GM20431 (cell line): ENCODE results near the gene FCMR.

Source experiments
- in situ Hi-C: fragments of 300-500 bp; cut with MseI, MboI; formaldehyde crosslinking; loops from one replicate; pipeline ENCODE4 v1.15.0; 2020; ENCODE audit warnings: low sequenced_read_pairs; ENCODE audit not compliant: unreplicated experiment

The FCMR gene

GRCh38 chr1:206905295-206906164, 16.2 kb downstream of the FCMR start:
- in situ Hi-C loops, result loop anchor here (25.0 kb wide), 1 partner anchor 168 kb away; no protein-coding TSS in a partner anchor

GRCh38 chr1:206904423-206905142, 17.2 kb downstream of the FCMR start:
- in situ Hi-C loops, result loop anchor here (25.0 kb wide), 1 partner anchor 167 kb away; no protein-coding TSS in a partner anchor

DNA sequence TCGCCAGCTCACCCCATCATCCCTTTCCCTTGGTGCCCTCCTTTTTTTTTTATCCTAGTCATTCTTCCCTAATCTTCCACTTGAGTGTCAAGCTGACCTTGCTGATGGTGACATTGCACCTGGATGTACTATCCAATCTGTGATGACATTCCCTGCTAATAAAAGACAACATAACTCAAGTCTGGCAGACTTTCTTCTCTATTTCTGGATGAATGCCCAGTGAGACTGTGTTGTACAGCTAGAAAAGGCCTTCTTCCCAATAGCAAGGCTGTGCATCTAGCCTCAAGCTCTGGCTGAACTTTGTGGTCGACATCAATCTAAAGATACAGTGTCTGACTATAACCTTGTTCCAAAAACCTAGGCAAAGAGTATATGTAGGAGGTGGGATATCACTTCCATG, 18.1 kb downstream of the FCMR start:
- in situ Hi-C loops, result loop anchor here (25.0 kb wide), 1 partner anchor 166 kb away; no protein-coding TSS in a partner anchor

GRCh38 chr1:206902702-206903101, 19.0 kb downstream of the FCMR start:
- in situ Hi-C loops, result loop anchor here (25.0 kb wide), 1 partner anchor 165 kb away; no protein-coding TSS in a partner anchor

GRCh38 chr1:206901944-206902343, 19.8 kb downstream of the FCMR start:
- in situ Hi-C loops, result loop anchor here (25.0 kb wide), 1 partner anchor 165 kb away; no protein-coding TSS in a partner anchor

- in situ Hi-C loops, result loop anchor here (25.0 kb wide), 1 partner anchor 163 kb away; no protein-coding TSS in a partner anchor
Measured at GRCh38 chr1:206900149-206900548, 21.6 kb downstream of the FCMR start.

DNA sequence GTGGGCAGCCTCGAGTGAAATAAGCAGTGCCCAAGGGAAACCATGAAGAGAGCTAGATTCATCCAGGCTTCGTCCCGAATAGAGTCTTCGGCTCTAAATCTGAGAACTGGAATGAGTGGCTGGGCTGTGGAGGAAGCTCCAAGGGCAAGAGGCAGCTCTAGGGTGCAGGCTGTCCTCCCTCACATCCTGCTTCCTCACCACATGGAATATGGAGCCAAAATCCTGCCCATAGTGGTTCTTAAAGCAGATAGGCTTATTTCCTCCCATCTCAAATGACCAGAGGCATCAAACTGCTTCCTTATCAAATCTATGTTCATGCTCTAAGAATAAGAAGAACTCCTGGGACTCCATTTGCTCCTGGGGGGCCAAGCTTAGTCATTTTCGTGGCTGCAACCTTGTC, 22.0 kb downstream of the FCMR start:
- in situ Hi-C loops, result loop anchor here (25.0 kb wide), 1 partner anchor 162 kb away; no protein-coding TSS in a partner anchor

- in situ Hi-C loops, result no loop called here
Measured at GRCh38 chr1:206898915-206899431, 22.8 kb downstream of the FCMR start.

DNA sequence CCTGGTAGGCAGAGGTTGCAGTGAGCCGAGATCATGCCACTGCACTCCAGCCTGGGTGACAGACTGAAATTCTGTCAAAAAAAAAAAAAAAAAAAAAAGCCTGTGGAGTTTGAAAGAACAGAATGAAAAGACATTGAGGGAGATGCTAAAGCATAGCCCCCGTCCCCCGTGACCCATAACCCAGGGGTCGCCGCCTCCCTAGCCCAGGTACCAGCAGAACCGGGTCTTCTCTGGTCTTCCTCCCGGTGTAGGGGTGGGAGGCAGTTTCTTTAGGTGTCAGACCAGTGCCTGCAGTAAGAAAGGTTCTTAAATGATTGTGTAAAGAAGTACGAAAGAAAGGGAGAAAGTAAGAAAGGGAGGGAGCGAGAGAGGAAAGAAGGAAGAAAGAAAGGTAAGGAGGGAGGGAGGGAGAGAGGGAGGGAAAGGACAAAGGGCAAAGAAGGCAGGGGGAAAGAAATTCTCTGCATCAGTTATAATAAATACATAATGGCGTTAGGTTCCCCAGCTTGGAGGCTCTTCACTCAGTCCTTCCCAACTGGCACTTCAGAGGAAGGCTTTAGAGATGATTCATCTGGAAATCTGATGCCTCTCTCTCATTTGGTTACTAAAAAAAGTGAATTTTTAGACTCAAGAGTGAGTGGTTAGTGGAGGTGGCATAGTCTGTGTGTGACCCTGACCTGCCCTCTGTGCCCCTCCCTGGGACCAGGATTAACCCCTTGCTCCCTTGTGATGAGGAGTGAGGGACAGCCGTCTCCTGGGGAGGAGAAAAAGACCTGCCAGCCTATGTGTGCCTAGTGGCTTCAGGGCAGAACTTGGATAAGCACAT, 23.4 kb downstream of the FCMR start:
- in situ Hi-C loops, result no loop called here

DNA sequence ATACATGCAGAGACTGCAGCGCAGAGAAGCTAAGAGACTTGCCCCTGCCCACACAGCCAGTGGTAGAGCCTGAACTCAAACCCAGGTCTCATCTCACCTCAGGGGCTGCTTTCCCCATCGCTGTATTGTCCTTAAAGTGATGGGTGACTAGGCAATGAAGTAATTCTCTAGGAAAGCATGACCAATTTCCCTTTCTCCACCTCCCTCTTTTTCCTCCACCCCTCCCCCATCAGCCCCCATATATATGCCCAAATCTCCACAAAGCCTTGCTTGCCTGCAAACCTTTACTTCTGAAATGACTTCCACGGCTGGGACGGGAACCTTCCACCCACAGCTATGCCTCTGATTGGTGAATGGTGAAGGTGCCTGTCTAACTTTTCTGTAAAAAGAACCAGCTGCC, 24.6 kb downstream of the FCMR start, which contains the start of gene IL24:
Gene IL24 (plus strand): TSS at position 269 of the 400 bp plus-strand sequence. CDS start 390 bp downstream, outside the sequence.
- in situ Hi-C loops, result no loop called here

GRCh38 chr1:206896261-206896660, 25.5 kb downstream of the FCMR start:
- in situ Hi-C loops, result no loop called here

DNA sequence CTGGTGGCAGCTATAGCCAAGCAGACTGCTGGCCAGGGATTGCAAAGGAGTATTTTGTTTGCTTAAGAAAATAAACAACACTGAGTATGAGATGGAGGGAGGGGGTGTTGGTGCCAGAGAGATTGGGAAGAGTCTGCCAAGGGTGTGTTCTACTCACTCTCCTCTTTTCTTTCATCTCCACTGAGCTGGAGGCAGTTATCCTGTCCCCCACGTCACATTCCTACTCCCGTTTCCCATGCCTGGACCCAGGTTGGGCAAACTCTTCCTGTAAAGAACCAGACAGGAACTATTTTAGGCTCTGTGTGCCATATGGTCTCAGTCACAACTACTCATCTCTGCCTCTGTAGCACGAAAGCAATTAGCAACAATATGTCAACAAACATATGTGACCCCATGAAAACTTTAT, 25.9 kb downstream of the FCMR start:
- in situ Hi-C loops, result no loop called here

DNA sequence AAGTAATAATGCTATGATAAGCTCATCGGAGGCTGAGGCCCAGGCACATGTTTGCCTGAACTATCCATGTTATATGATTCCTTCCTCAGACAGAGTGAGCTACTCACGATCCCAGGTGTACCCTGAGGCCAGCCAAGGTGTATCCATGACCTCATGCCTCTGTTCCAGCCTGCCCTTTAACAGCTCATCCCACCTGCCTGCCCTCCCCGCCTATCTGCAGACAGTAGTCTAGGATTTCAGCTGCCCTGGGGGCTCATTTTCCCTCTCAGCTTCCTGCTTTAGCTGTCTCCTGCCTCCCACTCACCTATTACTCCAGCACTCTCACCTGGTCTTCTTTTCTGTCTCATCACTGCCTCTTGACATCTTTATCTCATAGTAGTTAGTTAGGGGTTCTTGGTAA, 26.4 kb downstream of the FCMR start:
- in situ Hi-C loops, result no loop called here

GRCh38 chr1:206893380-206893779, 28.4 kb downstream of the FCMR start:
- in situ Hi-C loops, result no loop called here

- in situ Hi-C loops, result no loop called here
Measured at GRCh38 chr1:206892351-206892984, 29.3 kb downstream of the FCMR start.

- in situ Hi-C loops, result no loop called here
Measured at GRCh38 chr1:206891412-206891811, 30.3 kb downstream of the FCMR start.

DNA sequence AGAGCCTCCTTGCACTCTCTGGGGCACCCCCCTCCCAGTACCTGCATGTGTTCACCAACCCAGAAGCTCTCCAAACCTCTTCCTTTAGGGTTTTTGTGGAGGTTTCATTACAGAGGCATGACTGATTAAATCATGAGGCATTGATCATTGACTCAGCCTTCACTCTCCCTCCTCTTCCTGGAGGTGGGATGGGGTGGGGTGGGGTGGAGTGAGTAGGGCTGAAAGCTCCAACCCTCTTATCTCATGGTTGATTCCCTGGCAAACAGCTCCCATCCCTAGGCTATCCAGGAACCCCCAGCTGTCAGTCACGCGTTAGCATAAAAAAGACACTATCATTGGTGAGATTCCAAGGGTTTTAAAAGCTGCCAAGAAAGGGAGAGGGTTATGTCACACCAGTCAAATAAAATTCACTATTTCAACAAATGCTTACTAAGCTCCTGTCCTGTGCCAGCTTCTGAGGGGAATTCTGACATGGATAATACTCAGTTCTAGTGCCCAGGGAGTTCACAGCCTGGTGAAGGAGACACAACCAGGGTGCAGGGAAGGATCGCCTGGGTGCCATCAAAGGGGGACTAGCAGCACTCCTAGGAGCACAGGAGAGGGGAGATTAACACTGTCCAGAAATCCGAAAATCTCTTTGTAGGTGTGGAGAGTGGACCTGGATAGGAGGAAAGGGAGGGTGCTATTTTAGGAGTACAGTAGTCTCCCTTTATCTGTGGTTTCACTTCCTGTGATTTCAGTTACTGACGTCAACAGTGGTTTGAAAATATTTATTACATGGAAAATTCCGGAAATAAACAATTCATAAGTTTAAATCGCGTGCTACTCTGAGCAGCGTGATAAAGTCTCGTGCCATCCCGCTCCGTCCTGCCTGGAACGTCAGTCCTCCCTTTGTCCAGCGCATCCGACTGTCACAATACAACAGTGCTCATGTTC, 31.3 kb downstream of the FCMR start:
- in situ Hi-C loops, result no loop called here

GRCh38 chr1:206887701-206888100, 34.0 kb downstream of the FCMR start:
- in situ Hi-C loops, result no loop called here
